Parathyroid adenoma (tissue), 2 donors: ENCODE results near the gene MED13L.

Experiments used
- H2AFZ ChIP-seq: fragments of 300-600 bp; sonication (generic); one replicate; pipeline ENCODE4 v1.7.0; 2017; ENCODE audit warnings: antibody characterized with exemption, mild to moderate bottlenecking
- H3K27ac ChIP-seq: fragments of 300-600 bp; sonication (generic); one replicate; pipeline ENCODE4 v1.7.0; 2017
- H3K27me3 ChIP-seq: fragments of 300-600 bp; sonication (generic); one replicate; pipeline ENCODE4 v1.7.0; 2017; ENCODE audit warnings: low read length; ENCODE audit not compliant: control insufficient read depth, insufficient read depth
- H3K36me3 ChIP-seq: fragments of 300-600 bp; sonication (generic); one replicate; pipeline ENCODE4 v1.7.0; 2017; ENCODE audit warnings: low read length; ENCODE audit not compliant: control insufficient read depth, insufficient read depth
- H3K4me1 ChIP-seq: fragments of 300-600 bp; sonication (generic); one replicate; pipeline ENCODE4 v1.7.0; 2017; ENCODE audit warnings: control low read depth
- H3K4me2 ChIP-seq: fragments of 300-600 bp; sonication (generic); one replicate; pipeline ENCODE4 v1.7.0; 2017; ENCODE audit warnings: low read length
- H3K4me3 ChIP-seq: fragments of 300-600 bp; sonication (generic); one replicate; pipeline ENCODE4 v1.7.0; 2017; ENCODE audit warnings: low read depth, low read length
- H3K79me2 ChIP-seq: fragments of 300-600 bp; sonication (generic); one replicate; pipeline ENCODE4 v1.7.0; 2017; ENCODE audit warnings: control low read depth
- H3K9ac ChIP-seq: fragments of 300-600 bp; sonication (generic); one replicate; pipeline ENCODE4 v1.7.0; 2017; ENCODE audit warnings: mild to moderate bottlenecking
- H3K9me3 ChIP-seq: fragments of 300-600 bp; sonication (generic); one replicate; pipeline ENCODE4 v1.7.0; 2017; ENCODE audit warnings: low read length; ENCODE audit not compliant: control insufficient read depth
- CTCF ChIP-seq: fragments of 300-600 bp; sonication (generic); IDR thresholded peaks from one replicate; pipeline ENCODE4 v1.7.0; 2017; ENCODE audit warnings: antibody characterized with exemption, mild to moderate bottlenecking
- donor health status: primary hyperparathyroidism.

Gene MED13L

GRCh38 chr12:115941362-115941761 is 336.1 kb downstream of the MED13L start:
- Histone ChIP-seq H3K9ac (no peak overlapping the region), H3K9me3 (no peaks in the 10 kb centered on the region), H3K4me2 (no peak overlapping the region), H3K27ac (no peak overlapping the region), H3K27me3 (no peaks in the 10 kb centered on the region), H3K79me2 (no peaks in the 10 kb centered on the region), H3K4me1 (no peaks in the 10 kb centered on the region), H2AFZ (no peak overlapping the region), H3K36me3 (no peaks in the 10 kb centered on the region), H3K4me3 (no peak overlapping the region)
- no peak for TF ChIP-seq CTCF

GRCh38 chr12:115938794-115939377 is 338.6 kb downstream of the MED13L start:
- H3K36me3 ChIP-seq = no peaks in the 10 kb centered on the region
- no peak for TF ChIP-seq CTCF

GRCh38 chr12:115936997-115937916 is 340.2 kb downstream of the MED13L start:
- no peaks in the 10 kb centered on the region for H3K4me1 ChIP-seq
- no peak overlapping the region for H3K27ac ChIP-seq
- H3K27me3 ChIP-seq = no peaks in the 10 kb centered on the region
- no peaks in the 10 kb centered on the region for H3K79me2 ChIP-seq
- no peak for TF ChIP-seq CTCF
- H3K9me3 ChIP-seq = no peaks in the 10 kb centered on the region
- no peak overlapping the region for H3K4me2 ChIP-seq
- H3K9ac ChIP-seq = no peak overlapping the region
- H3K36me3 ChIP-seq = no peaks in the 10 kb centered on the region
- no peak overlapping the region for H2AFZ ChIP-seq
- H3K4me3 ChIP-seq = no peak overlapping the region

More at GRCh38 chr12:115938794-115939377, 338.6 kb downstream of the MED13L start:
- Histone ChIP-seq H3K4me3 (no peak overlapping the region), H3K4me2 (no peak overlapping the region), H3K9me3 (no peaks in the 10 kb centered on the region), H2AFZ (no peak overlapping the region), H3K4me1 (no peaks in the 10 kb centered on the region), H3K27ac (no peak overlapping the region), H3K27me3 (no peaks in the 10 kb centered on the region), H3K9ac (no peak overlapping the region), H3K79me2 (no peaks in the 10 kb centered on the region)

- H3K9ac ChIP-seq = no peak overlapping the region
- H3K36me3 ChIP-seq = no peaks in the 10 kb centered on the region
- no peaks in the 10 kb centered on the region for H3K79me2 ChIP-seq
- TF ChIP-seq CTCF = no peak
- no peak overlapping the region for H3K27ac ChIP-seq
- no peaks in the 10 kb centered on the region for H3K4me1 ChIP-seq
- H3K4me2 ChIP-seq = no peak overlapping the region
- H3K9me3 ChIP-seq = no peaks in the 10 kb centered on the region
- H2AFZ ChIP-seq = no peak overlapping the region
- H3K4me3 ChIP-seq = no peak overlapping the region
- H3K27me3 ChIP-seq = no peaks in the 10 kb centered on the region
Measured at GRCh38 chr12:115934877-115935276, 342.6 kb downstream of the MED13L start.
